Thoracic aorta (tissue), 2 donors: ENCODE data around the gene RNF167. TPM values are rescaled to one million over a fixed set of nuclear protein-coding genes. Genes with fewer than 3 reads are reported as not detected.

ENCODE experiments used
- ATAC-seq: fragments of 150-250 bp; one replicate; pipeline ENCODE4 v1.8.0; 2017; ENCODE audit warnings: low read depth; ENCODE audit not compliant: insufficient number of reproducible peaks, low FRiP score
- DNase-seq: peaks from one replicate; pipeline ENCODE4 v3.0.0-alpha.2; 2020; ENCODE audit warnings: low spot score
- H3K27ac ChIP-seq, 2 donors: fragments of 200-600 bp; sonication (generic); 1 replicate in 1 of 2; 2 replicates in 1 of 2; pipeline ENCODE4 v1.5.1; 2016; ENCODE audit warnings: mild to moderate bottlenecking in 2 of 2, moderate library complexity in 2 of 2
- H3K27me3 ChIP-seq: fragments of 200-600 bp; sonication (generic); replicated peaks from 2 replicates; pipeline ENCODE4 v1.6.0; 2016; ENCODE audit warnings: mild to moderate bottlenecking; ENCODE audit not compliant: insufficient read depth
- H3K36me3 ChIP-seq: fragments of 200-600 bp; sonication (generic); one replicate; pipeline ENCODE4 v1.5.1; 2016
- H3K4me1 ChIP-seq, 2 donors: fragments of 200-600 bp; sonication (generic); 1 replicate in 1 of 2; 2 replicates in 1 of 2; pipeline versions ENCODE4 v1.5.1 to v1.6.0; 2016; ENCODE audit warnings: low read depth in 2 of 2, mild to moderate bottlenecking in 1 of 2; ENCODE audit not compliant: control insufficient read depth in 1 of 2
- H3K4me3 ChIP-seq: fragments of 200-600 bp; sonication (generic); 2 replicates; pipeline ENCODE4 v1.5.1; 2016; ENCODE audit warnings: mild to moderate bottlenecking
- H3K9me3 ChIP-seq: fragments of 200-600 bp; sonication (generic); 2 replicates; pipeline ENCODE4 v1.5.1; 2016
- CTCF ChIP-seq: fragments of 200-600 bp; sonication (generic); IDR thresholded peaks from one replicate; pipeline ENCODE4 v1.5.1; 2019; ENCODE audit warnings: antibody characterized with exemption
- total RNA-seq, 2 donors: library from RNA; depleted of rRNA; stranded (reverse); fragments of >200 nt; gene quantifications; one replicate each; pipeline versions ENCODE4 v1.1.0 to v1.2.3, GENCODE V29; 2016

The RNF167 gene
- total RNA-seq, 2 donors from 2014 or later = 32.4 to 38.3 TPM

DNA sequence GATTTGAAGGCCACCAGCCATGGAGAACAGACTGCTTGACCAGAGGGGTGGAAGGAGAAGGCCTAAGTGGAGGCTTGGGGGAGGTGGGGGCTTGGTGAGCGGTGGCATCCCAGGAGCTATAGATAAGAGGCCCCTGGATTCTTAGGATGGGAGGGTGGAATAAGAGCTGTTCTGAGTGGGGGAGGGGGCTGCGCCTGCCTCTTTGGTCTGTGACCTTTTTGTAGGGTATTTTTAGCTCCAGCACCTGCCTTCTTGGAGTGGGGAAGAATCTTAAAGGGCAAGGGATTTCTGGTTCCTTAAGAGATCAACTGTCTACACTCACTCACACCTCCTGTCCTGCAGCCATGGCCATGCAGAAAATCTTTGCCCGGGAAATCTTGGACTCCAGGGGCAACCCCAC, 11.4 kb downstream of the RNF167 start:
- no peaks in the 10 kb centered on the region for H3K27me3 ChIP-seq
- H3K36me3 ChIP-seq = no peaks in the 10 kb centered on the region
- H3K9me3 ChIP-seq = no peaks in the 10 kb centered on the region
- ATAC-seq = no peak
- no peak overlapping the region for H3K4me3 ChIP-seq
- peak overlapping the region in 1 of 2 donors; percentile 97 for H3K27ac ChIP-seq
- no peak for DNase-seq
- peaks cover 12 to 29% of the 10 kb centered on the region in 2 donors for H3K4me1 ChIP-seq
- TF ChIP-seq CTCF = no peak

DNA sequence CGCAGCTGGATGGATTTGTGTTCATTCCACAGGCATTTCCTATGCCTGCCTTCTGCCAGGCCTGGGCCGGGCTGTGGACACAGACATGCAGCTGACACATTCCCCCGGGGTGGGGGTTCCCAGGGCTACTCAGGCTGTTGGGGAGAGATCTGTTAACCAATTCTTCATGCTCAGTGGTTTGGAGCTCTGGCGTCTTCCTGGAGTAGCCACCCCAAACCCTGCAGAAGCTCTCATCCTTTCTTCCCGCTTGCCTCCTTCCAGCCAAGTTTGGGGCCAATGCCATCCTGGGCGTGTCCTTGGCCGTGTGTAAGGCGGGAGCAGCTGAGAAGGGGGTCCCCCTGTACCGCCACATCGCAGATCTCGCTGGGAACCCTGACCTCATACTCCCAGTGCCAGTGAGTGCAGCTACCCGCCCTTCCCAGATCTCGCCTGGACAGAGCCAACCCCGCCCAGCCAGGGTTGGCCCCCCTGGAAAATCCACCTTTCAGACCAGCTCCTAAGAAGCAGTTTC, 13.4 kb downstream of the RNF167 start:
- TF ChIP-seq CTCF = no peak
- no peak for DNase-seq
- peak overlapping the region; percentile 60 to 73 for H3K27ac ChIP-seq

DNA sequence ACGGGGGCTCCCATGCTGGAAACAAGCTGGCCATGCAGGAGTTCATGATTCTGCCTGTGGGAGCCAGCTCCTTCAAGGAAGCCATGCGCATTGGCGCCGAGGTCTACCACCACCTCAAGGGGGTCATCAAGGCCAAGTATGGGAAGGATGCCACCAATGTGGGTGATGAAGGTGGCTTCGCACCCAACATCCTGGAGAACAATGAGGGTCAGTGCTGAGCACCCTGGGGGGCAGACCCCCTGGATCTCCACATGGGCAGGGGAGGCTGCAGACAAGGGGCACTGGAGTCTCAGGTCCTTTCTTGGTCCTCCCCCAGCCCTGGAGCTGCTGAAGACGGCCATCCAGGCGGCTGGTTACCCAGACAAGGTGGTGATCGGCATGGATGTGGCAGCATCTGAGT, 15.0 kb downstream of the RNF167 start:
- H3K9me3 ChIP-seq = no peaks in the 10 kb centered on the region
- no peak overlapping the region for H3K27ac ChIP-seq
- no peak for ATAC-seq
- TF ChIP-seq CTCF = no peak
- peaks cover 10% of the 10 kb centered on the region for H3K36me3 ChIP-seq
- no peaks in the 10 kb centered on the region for H3K27me3 ChIP-seq
- H3K4me1 ChIP-seq = peaks cover 12 to 28% of the 10 kb centered on the region in 2 donors
- no peak overlapping the region for H3K4me3 ChIP-seq
- no peak for DNase-seq

More for the DNA sequence above, 13.4 kb downstream of the RNF167 start:
- no peaks in the 10 kb centered on the region for H3K36me3 ChIP-seq
- H3K4me3 ChIP-seq = no peak overlapping the region
- no peaks in the 10 kb centered on the region for H3K9me3 ChIP-seq
- no peak for ATAC-seq
- H3K27me3 ChIP-seq = no peaks in the 10 kb centered on the region
- H3K4me1 ChIP-seq = peaks cover 12 to 28% of the 10 kb centered on the region in 2 donors

DNA sequence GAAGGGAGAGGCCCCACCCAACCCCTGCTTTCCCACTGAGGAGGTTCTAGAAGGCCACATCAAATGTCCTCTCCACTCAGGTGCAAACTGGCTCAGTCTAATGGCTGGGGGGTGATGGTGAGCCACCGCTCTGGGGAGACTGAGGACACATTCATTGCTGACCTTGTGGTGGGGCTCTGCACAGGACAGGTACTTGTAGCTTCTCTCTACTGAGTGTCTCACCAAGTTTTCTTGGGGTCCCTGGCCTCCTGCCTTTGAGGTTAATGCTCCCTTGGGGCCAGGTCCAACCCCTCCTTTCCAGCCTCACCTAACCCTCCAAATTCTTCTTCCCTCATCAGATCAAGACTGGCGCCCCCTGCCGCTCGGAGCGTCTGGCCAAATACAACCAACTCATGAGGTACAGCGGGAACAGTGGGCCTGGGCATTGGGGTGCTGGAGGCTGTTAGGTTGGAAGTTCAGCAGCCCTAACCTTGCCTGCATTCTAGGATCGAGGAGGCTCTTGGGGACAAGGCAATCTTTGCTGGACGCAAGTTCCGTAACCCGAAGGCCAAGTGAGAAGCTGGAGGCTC, 16.5 kb downstream of the RNF167 start:
- Histone ChIP-seq H3K9me3 (no peaks in the 10 kb centered on the region), H3K36me3 (peaks cover 21% of the 10 kb centered on the region), H3K27ac (no peak overlapping the region), H3K4me1 (peaks cover 9 to 15% of the 10 kb centered on the region in 2 donors), H3K4me3 (no peak overlapping the region), H3K27me3 (no peaks in the 10 kb centered on the region)
- DNase-seq = no peak
- no peak for TF ChIP-seq CTCF
- no peak for ATAC-seq

- peaks cover 23% of the 10 kb centered on the region for H3K36me3 ChIP-seq
- no peak for ATAC-seq
- no peak for TF ChIP-seq CTCF
Observed at GRCh38 chr17:4958102-4958501, 18.0 kb downstream of the RNF167 start.

More at GRCh38 chr17:4958102-4958501, 18.0 kb downstream of the RNF167 start:
- Histone ChIP-seq H3K4me3 (no peak overlapping the region), H3K4me1 (peaks cover 6 to 7% of the 10 kb centered on the region in 2 donors), H3K27me3 (no peaks in the 10 kb centered on the region), H3K27ac (no peak overlapping the region), H3K9me3 (no peaks in the 10 kb centered on the region)
- DNase-seq = no peak
